ENCODE measurements around the gene RTRAF.

DNA sequence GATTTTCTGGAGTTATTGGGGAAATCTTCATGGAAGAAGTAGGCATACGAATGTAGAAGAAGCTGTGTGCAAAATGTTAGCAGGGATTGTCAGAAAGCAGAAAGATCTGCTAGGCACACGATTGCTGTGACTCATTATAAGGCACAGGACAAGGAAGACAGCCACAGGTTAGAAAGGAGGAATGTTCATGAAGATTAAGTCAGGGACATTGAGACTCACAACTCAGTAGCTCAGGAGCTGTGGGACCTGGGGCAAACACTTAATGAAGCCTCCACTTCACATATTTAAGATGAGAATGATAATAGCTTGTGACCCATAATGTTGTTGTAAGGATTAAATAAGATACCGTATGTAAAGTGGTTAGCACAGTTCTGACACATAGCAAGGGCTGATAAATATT lies 26.6 kb upstream of the RTRAF start:
- TF ChIP-seq POLR2A (IDR thresholded peaks at IDR 0.05): no peak
- TF ChIP-seq, protein P1, sequence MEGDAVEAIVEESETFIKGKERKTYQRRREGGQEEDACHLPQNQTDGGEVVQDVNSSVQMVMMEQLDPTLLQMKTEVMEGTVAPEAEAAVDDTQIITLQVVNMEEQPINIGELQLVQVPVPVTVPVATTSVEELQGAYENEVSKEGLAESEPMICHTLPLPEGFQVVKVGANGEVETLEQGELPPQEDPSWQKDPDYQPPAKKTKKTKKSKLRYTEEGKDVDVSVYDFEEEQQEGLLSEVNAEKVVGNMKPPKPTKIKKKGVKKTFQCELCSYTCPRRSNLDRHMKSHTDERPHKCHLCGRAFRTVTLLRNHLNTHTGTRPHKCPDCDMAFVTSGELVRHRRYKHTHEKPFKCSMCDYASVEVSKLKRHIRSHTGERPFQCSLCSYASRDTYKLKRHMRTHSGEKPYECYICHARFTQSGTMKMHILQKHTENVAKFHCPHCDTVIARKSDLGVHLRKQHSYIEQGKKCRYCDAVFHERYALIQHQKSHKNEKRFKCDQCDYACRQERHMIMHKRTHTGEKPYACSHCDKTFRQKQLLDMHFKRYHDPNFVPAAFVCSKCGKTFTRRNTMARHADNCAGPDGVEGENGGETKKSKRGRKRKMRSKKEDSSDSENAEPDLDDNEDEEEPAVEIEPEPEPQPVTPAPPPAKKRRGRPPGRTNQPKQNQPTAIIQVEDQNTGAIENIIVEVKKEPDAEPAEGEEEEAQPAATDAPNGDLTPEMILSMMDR (IDR thresholded peaks at IDR 0.05): no peak

Measured in upper lobe of left lung (tissue), 4 donors.